Measurements from ENCODE around the gene RNF115.

RNF115 gene

DNA sequence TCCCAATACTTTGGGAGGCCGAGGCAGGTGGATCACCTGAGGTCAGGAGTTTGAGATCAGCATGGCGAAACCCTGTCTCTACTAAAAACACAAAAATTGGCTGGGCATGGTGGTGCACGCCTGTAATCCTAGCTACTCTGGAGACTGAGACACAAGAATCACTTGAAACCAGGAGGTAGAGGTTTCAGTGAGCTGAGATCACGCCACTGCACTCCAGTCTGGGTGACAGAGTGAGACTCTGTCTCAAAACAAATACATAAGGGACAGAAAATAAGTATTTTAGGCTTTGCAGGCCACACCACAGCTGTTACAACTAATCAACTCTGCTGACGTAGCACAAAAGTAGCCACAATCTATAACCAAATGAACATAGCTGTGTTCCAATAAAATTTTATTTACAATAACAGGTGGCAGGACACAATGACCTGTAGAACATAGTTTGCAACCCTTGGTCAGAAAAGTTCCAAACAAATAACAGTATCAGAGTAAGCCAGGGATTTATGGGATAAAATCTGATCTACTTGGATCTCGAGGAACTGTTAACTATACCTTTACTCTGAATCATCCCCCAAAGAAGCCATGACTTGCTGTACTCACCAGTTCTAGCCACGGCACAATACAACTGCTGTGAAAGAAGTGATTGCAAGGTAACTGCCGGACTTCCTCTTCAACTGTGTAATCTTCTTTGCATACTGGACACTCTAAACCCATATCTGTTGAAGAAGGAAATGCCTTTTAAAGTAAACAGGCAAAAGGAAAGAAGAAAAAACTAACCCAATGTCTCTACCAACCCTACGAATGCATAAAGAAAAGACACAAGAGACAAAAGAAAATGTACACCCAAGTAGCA is 76.3 kb downstream of the RNF115 start:
- DNase-seq (ENCODE audit: low read depth) = no peak
- TF ChIP-seq, protein P1, sequence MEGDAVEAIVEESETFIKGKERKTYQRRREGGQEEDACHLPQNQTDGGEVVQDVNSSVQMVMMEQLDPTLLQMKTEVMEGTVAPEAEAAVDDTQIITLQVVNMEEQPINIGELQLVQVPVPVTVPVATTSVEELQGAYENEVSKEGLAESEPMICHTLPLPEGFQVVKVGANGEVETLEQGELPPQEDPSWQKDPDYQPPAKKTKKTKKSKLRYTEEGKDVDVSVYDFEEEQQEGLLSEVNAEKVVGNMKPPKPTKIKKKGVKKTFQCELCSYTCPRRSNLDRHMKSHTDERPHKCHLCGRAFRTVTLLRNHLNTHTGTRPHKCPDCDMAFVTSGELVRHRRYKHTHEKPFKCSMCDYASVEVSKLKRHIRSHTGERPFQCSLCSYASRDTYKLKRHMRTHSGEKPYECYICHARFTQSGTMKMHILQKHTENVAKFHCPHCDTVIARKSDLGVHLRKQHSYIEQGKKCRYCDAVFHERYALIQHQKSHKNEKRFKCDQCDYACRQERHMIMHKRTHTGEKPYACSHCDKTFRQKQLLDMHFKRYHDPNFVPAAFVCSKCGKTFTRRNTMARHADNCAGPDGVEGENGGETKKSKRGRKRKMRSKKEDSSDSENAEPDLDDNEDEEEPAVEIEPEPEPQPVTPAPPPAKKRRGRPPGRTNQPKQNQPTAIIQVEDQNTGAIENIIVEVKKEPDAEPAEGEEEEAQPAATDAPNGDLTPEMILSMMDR (IDR thresholded peaks at IDR 0.05; ENCODE audit: control insufficient read depth, extremely low read depth, insufficient read depth) = no peak
- H3K4me3 ChIP-seq (ENCODE audit: low read depth, low read length) = no peak overlapping the region

DNA sequence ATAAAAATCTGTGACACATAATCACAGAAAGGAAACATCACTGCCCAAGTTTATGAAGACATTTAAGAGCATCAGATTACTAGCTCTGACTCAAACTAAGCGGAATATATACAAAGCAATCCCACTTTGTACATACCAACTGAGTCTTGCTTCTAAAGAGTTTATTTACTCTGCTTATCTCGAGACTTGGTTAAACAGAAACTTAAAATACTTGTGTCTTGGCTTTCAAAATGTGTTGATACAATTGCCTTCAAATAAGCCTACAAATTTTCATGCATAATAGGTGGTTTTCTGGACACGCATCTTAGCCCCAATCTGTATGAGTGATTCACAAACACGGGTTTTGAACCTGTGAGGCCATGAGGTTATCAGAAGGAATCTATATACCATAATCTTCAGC is 83.6 kb downstream of the RNF115 start:
- DNase-seq (ENCODE audit: low read depth) = peak; percentile 39
- TF ChIP-seq, protein P1 (IDR thresholded peaks at IDR 0.05; ENCODE audit: control insufficient read depth, extremely low read depth, insufficient read depth) = no peak
- no peak overlapping the region for H3K4me3 ChIP-seq (ENCODE audit: low read depth, low read length)

DNA sequence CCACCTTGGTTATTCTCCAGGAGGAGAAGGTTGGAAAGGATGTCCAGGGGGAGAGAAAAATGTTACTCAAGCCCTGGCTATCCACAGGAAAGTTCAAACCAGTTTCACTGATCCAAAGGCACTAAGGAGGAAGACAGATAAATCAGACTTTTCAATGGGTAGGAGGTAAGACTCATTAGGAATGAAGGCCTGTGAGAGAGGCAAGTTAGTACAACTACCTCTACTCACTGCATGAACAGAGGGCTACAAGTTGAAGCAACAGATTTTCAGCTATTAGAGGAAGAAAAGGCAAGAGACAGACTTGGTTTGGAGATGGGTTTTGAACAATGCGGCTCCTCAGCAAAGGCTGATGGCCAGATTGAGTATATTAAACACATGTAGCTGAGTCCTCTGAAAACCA is 87.7 kb downstream of the RNF115 start:
- DNase-seq (ENCODE audit: low read depth) = no peak
- no peak overlapping the region for H3K4me3 ChIP-seq (ENCODE audit: low read depth, low read length)
- TF ChIP-seq, protein P1 (IDR thresholded peaks at IDR 0.05; ENCODE audit: control insufficient read depth, extremely low read depth, insufficient read depth) = no peak

DNA sequence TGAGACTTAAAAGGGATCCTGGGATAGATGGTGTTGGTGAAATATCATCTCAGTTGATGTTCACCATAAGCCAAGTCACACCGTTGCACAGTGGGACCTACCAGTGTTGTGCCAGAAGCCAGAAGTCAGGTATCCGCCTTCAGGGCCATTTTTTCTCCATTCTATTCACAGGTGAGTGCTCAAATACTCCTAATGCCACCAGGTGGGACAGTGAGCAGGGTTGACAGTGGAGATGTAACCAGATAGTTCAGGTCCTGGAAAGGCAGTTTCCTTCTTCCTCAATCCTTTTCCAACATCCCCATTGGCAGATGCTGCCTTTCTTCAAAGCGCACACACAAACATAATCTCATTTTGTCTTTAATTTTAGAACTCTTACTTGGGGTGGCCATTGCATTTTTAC is 93.0 kb downstream of the RNF115 start:
- DNase-seq (ENCODE audit: low read depth) = no peak
- TF ChIP-seq, protein P1 (IDR thresholded peaks at IDR 0.05; ENCODE audit: control insufficient read depth, extremely low read depth, insufficient read depth) = 0 out of 2 replicates have a peak, but pooled peaks have one; percentile 2
- H3K4me3 ChIP-seq (ENCODE audit: low read depth, low read length) = no peak overlapping the region

DNA sequence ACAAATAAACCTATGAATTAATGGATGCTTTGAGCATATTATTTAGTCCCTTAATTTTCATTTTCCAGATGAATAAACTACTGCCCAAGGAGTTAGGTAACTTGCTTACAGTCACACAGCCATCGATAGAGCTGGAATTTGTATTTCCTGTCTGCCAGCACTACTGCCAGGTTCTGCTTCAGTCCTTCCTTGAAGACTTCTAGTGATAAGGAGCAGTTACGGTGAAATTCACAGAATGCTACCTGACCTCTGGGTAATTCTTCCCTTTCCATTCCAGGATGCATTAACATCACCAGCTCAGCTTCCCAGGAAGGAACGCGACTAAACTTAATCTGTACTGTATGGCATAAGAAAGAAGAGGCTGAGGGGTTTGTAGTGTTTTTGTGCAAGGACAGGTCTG is 93.4 kb downstream of the RNF115 start:
- H3K4me3 ChIP-seq (ENCODE audit: low read depth, low read length) = no peak overlapping the region
- TF ChIP-seq, protein P1 (IDR thresholded peaks at IDR 0.05; ENCODE audit: control insufficient read depth, extremely low read depth, insufficient read depth) = no peak
- DNase-seq (ENCODE audit: low read depth) = no peak

DNA sequence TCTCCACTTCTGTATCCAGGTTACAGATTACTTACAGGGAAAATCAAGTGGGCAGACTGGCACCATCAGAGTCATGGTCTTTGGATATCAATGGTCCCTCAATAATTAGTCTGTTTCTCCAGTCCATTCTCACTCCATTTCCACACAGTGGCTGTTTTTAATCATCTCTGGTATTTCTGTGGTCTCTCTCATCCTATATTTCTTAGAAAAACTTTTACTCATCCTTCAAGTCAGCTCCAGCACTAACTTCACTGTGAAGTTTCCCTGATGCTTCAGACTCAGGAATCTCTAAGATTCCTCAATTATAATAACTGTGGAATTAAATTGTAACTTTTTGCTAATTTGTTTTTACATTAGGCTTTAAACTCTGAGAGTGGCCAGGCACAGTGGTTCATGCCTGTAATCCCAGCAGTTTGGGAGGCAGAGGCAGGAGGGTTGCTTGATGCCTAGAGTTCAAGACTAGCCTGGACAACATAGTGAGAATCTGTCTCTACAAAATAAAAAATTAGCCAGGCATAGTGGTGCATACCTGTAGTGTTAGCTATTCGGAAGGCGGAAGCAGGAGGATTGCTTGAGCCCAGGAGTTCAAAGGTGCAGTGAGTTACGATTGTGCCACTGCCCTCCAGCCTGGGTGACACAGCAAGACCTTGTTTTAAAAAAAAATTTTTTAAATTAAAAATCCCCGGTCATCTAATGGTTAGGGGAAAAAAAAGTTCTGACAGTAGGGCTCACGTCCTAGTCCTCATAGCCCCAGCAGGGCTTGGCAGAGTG is 94.0 kb downstream of the RNF115 start:
- no peak for DNase-seq (ENCODE audit: low read depth)
- no peak overlapping the region for H3K4me3 ChIP-seq (ENCODE audit: low read depth, low read length)
- TF ChIP-seq, protein P1 (IDR thresholded peaks at IDR 0.05; ENCODE audit: control insufficient read depth, extremely low read depth, insufficient read depth) = no peak

All from LNCaP clone FGC (cell line).